Islet of Langerhans (tissue), 1 donor: ENCODE measurements around the gene CST7.

ENCODE experiments used
- FAIRE-seq: peaks from one replicate; lab custom pipeline; 2011; peaks lifted over from hg19 to GRCh38; lab: Jason Lieb, UNC

CST7 gene

DNA sequence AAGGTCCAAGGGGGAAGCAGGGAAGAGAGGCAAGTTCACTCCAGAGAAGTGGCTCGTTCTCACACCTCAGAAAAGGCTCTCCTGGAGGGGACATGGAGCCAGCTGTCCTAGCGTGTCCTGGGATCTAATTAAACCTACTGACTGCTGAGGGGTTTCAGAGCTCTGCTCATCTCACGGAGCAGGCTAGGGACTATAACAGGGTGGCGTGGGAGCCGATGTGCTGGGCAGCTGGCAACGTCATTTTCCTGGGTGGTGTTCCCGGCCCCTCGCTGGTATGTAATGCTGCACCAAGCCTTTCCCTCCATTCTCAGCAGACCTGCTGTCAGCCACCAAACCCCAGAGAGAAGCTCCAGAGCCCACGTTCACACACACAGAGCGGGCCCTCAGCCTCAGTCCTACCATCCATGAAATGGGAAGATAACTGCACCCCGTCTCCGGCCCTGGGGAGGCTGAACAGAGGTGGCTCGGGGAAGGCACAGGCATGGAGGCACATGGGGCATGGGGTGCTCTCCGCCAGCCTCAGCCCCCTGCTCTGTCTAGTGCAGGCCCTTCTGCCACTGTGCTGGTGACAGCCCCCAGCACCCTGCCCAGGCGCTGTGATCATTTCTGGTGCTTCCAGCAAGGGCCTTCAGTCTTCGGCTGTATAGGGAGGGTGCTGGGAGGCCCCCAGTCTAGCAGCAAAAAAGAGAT lies 1.9 kb downstream of the CST7 start:
- no peak for FAIRE-seq

DNA sequence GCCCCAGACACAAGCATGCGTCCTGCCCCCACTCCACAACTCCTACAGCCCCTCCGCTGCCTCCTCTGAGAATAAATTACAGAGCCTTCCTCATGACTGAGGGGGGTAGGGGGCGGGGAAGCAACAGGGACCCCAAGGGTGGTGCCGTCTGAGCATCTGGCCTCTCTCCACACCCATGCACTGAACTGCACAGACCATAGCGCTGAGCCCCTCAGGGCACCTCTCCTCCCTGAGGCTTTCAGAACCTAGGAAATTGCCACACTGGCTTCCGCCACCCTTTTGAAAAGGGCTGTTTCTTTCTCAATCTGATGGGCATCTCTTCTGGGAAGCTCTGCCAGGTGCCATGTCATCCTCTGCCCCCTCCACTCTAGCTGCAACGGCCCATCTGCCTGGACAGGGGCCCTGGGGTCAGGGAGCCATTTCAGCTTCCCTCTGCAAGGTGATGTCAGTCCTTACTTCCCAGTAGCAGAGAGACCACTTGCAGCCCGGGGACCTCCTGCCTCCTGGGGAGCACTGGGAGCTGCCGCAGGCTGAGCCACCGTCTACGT lies 2.5 kb downstream of the CST7 start:
- no peak for FAIRE-seq

DNA sequence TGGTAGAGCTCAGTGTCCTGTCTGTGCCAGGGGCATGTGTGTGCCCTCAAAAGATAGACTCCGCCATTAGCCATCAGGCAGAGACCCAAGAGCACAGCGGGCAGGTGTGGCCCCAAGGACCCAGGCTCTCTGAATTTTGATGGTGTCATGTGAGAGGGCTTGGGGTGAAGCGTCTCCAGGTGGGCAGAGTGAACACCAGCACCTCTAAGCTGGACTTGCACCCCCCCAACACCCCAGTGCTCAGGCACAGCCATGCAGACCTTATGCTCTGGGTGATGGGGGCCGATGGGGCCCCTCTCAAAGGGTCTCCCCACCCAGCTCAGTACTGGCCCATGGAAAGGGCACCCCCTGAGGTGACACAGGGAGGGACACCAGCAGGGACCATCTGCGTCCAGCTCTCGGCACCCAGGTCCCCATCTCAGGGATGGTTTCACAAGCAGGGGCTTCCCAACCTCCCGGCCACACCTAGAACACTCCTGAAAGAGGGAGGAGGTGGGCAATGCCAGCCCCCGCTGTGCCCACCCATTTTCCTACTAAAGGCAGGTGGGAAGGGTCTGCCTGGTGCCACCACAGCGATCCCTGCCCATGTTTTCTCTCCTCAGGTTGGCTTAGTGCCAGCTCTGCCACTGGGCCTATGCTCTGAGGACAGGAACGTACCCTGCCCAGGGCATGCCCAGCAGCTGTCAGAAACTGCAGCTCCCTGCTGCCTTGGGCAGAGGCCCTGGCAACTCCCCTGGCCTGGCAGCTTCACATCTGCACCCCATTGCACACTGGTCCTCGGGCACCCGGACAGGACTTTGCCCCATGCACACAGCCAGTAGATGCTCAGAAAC lies 3.5 kb downstream of the CST7 start:
- FAIRE-seq = no peak

DNA sequence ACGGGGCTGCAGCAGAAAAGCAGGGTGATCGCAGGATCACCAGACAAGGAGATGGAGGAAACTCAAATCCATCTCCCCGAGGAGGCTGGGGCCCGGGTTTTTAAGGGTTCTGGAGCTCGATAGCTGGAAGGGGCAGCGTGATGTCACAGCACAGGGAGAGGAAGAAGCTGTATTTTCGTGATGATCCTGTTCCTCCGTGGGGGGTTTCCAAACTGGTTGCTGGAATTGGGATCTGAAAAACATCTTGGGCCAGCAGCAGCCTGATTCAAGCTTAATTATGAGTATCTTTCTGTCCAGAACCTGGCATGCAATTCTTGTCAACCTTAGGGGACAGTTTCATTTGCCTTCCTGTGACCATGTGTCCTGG lies 4.1 kb downstream of the CST7 start:
- FAIRE-seq = no peak

GRCh38 chr20:24953621-24954133 lies 4.6 kb downstream of the CST7 start:
- FAIRE-seq = no peak

DNA sequence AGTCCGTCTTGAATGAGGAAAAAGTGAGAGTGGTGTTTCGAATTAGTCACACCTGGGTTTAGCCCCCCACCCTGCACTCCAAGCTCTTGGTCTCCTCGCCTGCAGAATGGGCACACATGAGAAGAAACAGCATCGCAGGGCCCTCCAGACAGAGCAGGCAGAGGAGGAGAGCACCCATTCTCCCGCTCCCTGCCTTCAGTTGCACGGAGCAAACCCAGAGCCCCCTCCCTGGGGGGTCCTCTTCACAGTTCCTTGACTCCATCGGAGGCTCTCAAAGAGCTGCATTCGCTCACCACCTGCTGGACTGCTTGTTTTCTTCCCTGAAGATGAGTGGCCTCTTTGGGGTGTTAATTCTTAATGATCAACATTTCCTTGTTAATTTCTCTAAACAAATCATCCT lies 5.1 kb downstream of the CST7 start:
- FAIRE-seq = no peak

DNA sequence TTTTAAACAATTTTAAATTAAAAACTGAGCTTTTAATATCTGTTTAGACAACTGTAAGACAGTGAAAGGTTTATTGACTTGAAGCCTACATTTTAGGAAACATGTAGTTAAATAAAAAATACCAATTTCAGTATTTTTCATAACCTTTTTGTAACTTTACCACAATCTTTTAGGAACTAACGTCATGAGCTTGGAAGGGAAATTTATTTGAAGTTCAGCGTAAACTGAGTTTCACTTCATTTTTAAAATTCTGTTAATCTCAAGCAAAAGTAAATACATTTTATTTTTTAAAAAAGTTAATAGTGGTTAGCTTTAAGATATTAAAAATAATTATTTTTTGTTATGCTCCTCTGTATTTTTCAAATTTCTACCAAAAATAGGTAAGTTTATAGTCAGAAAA lies 5.5 kb downstream of the CST7 start:
- FAIRE-seq = no peak

DNA sequence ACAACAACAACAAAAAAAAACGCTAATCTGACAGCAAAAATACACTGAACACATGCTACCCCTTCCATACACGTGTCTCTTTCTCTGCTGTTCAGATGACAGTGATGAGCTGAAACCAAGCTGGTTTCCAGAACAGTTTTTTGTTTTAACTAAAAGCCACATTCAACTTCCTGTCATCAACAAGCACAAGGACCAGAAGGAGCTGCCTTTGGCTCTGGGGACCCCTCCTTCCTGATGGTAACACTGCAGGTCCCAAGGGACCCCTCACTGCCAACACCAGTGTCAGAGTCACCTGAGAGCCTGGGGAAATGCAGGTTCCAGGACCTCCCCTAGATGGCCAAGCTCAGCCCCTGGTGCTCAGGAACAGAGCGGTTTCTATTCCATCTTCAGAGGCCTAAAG lies 6.0 kb downstream of the CST7 start:
- no peak for FAIRE-seq

GRCh38 chr20:24956001-24956841 lies 7.2 kb downstream of the CST7 start:
- FAIRE-seq = no peak

- no peak for FAIRE-seq
Observed at GRCh38 chr20:24957326-24958016, 8.4 kb downstream of the CST7 start.

GRCh38 chr20:24958506-24959385 lies 9.7 kb downstream of the CST7 start:
- FAIRE-seq = no peak

DNA sequence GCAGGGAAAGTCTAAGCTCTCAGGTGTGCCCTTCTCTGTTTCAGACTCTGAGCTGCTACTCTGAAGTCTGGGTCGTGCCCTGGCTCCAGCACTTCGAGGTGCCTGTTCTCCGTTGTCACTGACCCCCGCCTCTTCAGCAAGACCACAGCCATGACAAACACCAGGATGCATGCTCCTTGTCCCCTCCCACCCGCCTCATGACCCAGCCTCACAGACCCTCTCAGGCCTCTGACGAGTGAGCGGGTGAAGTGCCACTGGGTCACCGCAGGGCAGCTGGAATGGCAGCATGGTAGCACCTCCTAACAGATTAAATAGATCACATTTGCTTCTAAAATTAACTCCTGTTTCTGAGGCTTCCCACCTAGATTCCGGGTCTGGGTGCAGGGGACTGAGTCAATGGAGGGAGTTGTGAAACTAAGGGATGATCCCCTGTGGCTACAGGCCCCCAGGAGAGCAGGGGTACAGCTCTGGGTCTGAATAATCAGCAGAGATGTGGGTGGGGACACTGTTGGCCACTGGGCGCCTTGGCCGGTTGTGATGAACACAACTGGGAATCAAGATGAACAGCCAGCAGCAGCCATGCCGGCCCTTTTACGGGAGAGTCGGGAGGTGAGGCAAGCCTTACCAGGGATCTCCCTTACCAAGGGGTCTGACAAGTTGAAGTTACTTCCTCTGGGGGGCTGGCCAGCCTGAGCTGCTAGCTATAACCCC lies 10.7 kb downstream of the CST7 start:
- FAIRE-seq = no peak

DNA sequence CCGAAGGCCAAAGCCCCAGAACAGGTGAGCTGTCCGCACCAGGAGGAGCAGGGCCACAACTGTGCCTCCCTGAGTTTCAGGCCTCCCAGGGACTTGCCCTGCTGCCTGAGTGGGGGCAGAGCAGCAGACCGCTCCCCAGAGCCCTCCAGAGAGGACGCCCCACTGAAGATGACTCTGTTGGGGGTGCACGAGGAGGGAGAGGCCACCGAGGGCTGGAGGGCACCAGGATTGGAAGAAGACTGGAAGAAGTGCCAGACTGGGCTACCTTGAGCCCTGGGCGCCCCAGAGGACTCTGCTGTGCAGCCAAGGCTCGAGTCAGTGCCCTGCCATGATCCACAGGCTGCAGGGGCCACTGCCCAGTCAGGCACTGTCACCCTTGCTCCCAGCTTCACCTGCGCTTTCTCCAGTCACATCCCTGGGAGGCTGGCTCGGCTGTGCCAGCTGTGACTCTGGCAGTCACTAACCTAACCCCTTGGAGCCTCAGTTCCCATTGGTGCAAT lies 11.3 kb downstream of the CST7 start:
- FAIRE-seq = no peak

DNA sequence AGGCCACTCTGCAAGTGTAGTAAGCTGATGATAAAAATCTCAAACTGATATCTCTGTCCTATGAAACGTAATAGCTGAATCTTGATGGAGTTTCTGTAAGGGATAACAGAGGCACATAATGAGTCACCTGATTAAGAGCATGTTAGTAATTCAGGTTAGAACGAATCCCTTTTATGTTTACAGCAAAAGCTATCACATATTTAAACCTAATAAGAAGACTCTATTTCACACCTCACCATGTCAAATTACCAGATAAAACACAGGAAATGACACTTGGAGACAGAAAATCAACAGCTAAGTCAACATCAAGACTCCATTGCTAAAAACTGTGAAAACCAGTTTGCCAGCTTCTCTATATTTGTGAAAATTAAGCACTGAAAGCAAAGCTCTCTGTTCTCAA lies 11.8 kb downstream of the CST7 start:
- FAIRE-seq = no peak

- no peak for FAIRE-seq
Observed at GRCh38 chr20:24961384-24962181, 12.5 kb downstream of the CST7 start.

DNA sequence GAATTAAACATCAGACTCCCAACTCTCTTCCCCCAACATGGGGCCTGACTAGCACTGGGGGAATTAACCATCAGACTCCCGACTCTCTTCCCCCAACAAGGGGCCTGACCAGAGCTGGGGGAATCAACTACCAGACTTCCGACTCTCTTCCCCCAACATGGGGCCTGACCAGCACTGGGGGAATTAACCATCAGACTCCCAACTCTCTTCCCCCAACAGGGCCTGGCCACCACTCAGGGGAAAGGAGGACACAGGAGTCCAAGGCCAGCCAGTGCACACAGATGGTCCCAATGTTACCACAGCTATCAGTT lies 13.1 kb downstream of the CST7 start:
- no peak for FAIRE-seq

DNA sequence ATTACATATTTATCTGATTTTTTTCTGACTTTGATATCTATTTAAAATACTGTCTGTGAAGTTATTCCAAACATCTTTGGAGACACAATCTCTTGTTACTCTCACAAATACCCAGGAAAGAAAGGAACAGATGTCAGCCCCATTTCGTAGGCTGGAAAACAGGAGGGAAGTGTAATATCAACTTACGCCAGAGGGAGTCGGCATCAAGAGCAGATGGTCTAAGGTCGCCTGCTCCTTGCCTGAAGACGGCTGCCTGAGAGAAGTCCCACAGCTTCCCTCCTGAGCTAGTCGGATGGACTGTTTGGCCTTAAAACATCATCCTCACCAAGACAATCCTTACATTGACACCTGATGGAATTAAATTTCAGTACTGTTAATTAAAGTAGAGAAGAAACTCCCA lies 13.4 kb downstream of the CST7 start:
- FAIRE-seq = no peak

DNA sequence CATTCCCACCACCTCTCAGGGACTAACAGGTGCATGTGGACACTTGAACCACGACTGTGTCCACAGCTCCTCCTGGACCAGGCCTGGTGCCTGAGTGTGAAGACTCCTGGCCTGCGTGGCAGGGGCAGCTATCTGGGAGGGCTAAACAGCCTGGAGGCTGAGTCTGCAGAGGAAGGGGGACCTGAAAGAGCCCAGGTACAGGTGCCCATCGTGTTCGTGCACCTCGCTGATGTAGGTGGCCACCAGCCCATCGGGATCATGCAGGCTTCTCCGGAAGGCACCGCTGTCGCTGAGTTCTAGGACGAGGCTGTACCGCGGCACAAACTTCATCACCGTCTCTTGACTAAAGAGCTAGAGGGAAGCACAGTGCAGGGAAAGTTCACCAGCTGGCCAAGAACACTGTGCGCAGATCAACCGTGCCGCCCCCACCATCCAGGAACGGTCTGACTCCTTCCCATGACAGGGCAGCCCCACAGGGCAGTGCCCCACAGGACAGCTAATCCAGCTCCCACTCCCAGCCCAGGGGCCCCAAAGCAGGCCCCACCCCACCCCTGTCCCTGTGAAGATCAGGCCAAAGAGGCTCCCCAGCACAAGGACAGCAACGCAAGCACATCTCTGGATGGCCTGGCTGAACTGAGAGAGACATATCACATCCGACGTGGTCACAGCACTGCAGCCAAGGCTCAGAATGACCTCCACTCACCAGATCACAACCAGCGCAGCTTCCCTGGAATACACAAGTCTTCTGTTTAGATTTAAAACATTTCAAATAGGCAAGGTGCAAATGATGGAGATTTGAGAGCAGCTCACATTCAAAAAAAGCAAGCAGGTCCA lies 14.8 kb downstream of the CST7 start:
- FAIRE-seq = no peak

DNA sequence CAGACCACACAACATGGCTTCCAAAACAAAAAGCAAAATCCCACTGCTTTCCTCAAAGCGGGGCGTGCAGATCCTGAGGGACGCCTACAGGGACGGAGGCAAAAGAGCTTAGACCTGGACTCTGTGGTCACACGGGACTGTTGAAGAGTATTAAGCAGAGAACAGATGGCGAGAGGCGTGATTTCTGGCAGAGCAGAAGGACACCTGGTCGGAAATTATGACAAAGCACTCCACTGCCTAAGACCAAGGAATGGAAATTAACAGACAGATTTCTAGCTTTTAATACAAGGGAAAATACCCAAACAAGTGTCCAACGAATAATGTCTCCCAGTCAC lies 15.4 kb downstream of the CST7 start:
- peak; percentile 93 for FAIRE-seq
